Esophagus squamous epithelium (tissue), 4 donors: ENCODE results near the gene RAP1A.

Experiments used
- POLR2A ChIP-seq, 4 donors: fragments of 450-650 bp; IDR thresholded peaks; one replicate each; pipeline ENCODE4 v1.6.1; 2017; ENCODE audit warnings: antibody characterized with exemption in 4 of 4, mild to moderate bottlenecking in 4 of 4, moderate library complexity in 3 of 4
- TF ChIP-seq, protein P1 (sequence below), 6 experiments: fragments of 450-650 bp in 4 of 6; fragments of 200-600 bp in 2 of 6; sonication (generic) in 2 of 6; IDR thresholded peaks; one replicate each; pipeline ENCODE4 v1.5.1; 2016 to 2019; ENCODE audit warnings: antibody characterized with exemption in 6 of 6, mild to moderate bottlenecking in 4 of 6, moderate library complexity in 4 of 6

DNA sequence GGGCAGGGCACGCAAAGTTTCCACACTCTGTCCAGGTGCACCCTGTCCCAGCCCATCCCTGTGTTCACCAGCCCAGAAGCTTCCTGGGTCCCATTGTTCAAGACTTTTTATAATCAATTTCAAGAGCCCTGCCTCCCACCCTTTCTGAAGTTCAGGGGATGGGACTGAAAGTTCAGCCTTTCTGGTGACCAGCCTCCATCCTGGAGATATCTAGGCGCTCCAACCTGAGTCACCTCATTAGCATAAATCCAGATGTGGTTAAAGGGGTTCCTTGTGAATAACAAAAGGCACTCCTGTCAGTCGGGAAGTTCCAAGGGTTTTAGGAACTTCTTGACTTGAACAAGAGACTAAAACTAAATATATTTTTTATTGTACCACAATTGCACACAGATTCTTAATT lies 48.4 kb upstream of the RAP1A start:
- TF ChIP-seq POLR2A (IDR thresholded peaks at IDR 0.05), result no peak
- TF ChIP-seq, protein P1, sequence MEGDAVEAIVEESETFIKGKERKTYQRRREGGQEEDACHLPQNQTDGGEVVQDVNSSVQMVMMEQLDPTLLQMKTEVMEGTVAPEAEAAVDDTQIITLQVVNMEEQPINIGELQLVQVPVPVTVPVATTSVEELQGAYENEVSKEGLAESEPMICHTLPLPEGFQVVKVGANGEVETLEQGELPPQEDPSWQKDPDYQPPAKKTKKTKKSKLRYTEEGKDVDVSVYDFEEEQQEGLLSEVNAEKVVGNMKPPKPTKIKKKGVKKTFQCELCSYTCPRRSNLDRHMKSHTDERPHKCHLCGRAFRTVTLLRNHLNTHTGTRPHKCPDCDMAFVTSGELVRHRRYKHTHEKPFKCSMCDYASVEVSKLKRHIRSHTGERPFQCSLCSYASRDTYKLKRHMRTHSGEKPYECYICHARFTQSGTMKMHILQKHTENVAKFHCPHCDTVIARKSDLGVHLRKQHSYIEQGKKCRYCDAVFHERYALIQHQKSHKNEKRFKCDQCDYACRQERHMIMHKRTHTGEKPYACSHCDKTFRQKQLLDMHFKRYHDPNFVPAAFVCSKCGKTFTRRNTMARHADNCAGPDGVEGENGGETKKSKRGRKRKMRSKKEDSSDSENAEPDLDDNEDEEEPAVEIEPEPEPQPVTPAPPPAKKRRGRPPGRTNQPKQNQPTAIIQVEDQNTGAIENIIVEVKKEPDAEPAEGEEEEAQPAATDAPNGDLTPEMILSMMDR (IDR thresholded peaks at IDR 0.05), result no peak
